Peyer's patch (tissue), 4 donors: Measurements from ENCODE around the gene MAGT1.
"Not testable (repeated sequence)": the region's sequence is repeated elsewhere in the genome, so short reads cannot be mapped to it uniquely, and the experiment has no call there.

Experiments
- POLR2A ChIP-seq, 2 donors: fragments of 450-650 bp; IDR thresholded peaks; one replicate each; pipeline ENCODE4 v1.5.1; 2017; ENCODE audit warnings: antibody characterized with exemption in 2 of 2, mild to moderate bottlenecking in 2 of 2, moderate library complexity in 2 of 2
- TF ChIP-seq, protein P1 (sequence below), 6 experiments: fragments of 450-650 bp in 4 of 6; fragments of 200-600 bp in 2 of 6; sonication (generic) in 1 of 6; IDR thresholded peaks; one replicate each; pipeline ENCODE4 v1.5.1; 2017 to 2019; ENCODE audit warnings: antibody characterized with exemption in 6 of 6, mild to moderate bottlenecking in 3 of 6, moderate library complexity in 1 of 6

DNA sequence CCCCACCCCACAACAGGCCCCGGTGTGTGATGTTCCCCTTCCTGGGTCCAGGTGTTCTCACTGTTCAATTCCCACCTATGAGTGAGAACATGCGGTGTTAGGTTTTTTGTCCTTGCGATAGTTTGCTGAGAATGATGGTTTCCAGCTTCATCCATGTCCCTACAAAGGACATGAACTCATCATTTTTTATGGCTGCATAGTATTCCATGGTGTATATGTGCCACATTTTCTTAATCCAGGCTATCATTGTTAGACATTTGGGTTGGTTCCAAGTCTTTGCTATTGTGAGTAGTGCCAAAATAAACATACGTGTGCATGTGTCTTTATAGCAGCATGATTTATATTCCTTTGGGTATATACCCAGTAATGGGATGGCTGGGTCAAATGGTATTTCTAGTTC is 13.8 kb downstream of the MAGT1 start:
- TF ChIP-seq, protein P1, sequence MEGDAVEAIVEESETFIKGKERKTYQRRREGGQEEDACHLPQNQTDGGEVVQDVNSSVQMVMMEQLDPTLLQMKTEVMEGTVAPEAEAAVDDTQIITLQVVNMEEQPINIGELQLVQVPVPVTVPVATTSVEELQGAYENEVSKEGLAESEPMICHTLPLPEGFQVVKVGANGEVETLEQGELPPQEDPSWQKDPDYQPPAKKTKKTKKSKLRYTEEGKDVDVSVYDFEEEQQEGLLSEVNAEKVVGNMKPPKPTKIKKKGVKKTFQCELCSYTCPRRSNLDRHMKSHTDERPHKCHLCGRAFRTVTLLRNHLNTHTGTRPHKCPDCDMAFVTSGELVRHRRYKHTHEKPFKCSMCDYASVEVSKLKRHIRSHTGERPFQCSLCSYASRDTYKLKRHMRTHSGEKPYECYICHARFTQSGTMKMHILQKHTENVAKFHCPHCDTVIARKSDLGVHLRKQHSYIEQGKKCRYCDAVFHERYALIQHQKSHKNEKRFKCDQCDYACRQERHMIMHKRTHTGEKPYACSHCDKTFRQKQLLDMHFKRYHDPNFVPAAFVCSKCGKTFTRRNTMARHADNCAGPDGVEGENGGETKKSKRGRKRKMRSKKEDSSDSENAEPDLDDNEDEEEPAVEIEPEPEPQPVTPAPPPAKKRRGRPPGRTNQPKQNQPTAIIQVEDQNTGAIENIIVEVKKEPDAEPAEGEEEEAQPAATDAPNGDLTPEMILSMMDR (IDR thresholded peaks at IDR 0.05) = not testable (repeated sequence)
- not testable (repeated sequence) for TF ChIP-seq POLR2A (IDR thresholded peaks at IDR 0.05)
